Right atrium auricular region (tissue), 2 donors: ENCODE data around the gene PLEKHG1. TPM values are rescaled to one million over a fixed set of nuclear protein-coding genes. Genes with fewer than 3 reads are reported as not detected.

Experiments used
- DNase-seq: peaks from one replicate; pipeline ENCODE4 v3.0.0-alpha.2; 2019; ENCODE audit warnings: low spot score
- H3K27ac ChIP-seq, 2 donors: fragments of 200-600 bp; sonication (generic); 1 replicate in 1 of 2; 2 replicates in 1 of 2; pipeline ENCODE4 v1.5.1; 2016 to 2019
- H3K27me3 ChIP-seq, 2 donors: fragments of 200-600 bp; sonication (generic); one replicate each; pipeline versions ENCODE4 v1.5.1 to v1.6.0; 2017 to 2019
- H3K36me3 ChIP-seq: fragments of 200-600 bp; sonication (generic); one replicate; pipeline ENCODE4 v1.5.1; 2016
- H3K4me1 ChIP-seq, 2 donors: fragments of 200-600 bp; sonication (generic); one replicate each; pipeline versions ENCODE4 v1.5.1 to v1.6.0; 2017 to 2019
- H3K4me3 ChIP-seq, 2 donors: fragments of 200-600 bp; sonication (generic); 1 replicate in 1 of 2; 2 replicates in 1 of 2; pipeline ENCODE4 v1.5.1; 2017 to 2019; ENCODE audit warnings: mild to moderate bottlenecking in 1 of 2, moderate library complexity in 1 of 2
- H3K9me3 ChIP-seq, 2 donors: fragments of 200-600 bp; sonication (generic); one replicate each; pipeline ENCODE4 v1.5.1; 2019
- total RNA-seq, 2 donors: library from RNA; depleted of rRNA; stranded (reverse); fragments of >200 nt; gene quantifications; one replicate each; pipeline ENCODE4 v1.1.0, GENCODE V29; 2016
- TF ChIP-seq, protein P1 (sequence below), 2 donors: fragments of 200-600 bp; sonication (generic); IDR thresholded peaks; one replicate each; pipeline ENCODE4 v1.5.1; 2019; ENCODE audit warnings: antibody characterized with exemption in 2 of 2

Gene PLEKHG1
- total RNA-seq, 2 donors from 2014 or later, result 10.6 to 16.7 TPM

DNA sequence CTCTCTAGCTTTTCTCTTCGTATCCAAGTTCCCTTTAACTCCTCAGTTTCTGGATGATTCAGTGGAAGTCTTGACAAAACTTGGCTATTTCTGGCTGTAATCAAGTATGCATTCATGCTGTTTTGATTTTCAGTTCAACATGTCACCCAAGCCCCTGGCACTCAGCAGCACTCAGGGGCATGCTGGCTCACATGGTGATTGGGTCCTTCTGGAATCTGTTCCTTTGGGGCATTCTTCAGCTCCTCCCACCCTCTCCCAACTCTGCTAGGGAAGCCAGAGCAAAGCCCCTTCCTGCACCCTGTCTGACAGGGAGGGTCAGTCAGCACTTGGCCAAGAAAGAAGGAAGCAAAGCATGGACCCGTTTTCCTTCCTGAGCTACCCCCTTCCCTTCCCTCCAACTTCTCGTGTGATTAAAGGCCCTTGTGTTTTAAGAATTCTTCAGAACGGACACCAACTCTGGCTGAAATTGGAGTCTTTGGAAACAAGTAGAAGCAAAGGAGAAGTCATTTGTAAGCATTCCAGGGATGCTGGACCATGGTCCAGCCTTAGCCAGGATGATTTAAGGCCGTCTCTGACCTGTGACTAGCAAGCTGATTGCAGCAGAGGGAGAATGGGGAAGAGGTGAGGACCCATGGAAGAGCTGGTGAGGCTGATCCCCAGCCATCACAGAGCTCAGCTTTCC, 7.1 kb downstream of the PLEKHG1 start:
- no peaks in the 10 kb centered on the region for H3K36me3 ChIP-seq
- H3K4me3 ChIP-seq, result no peak overlapping the region
- no peak overlapping the region for H3K27ac ChIP-seq
- no peak for DNase-seq
- H3K27me3 ChIP-seq, result no peaks in the 10 kb centered on the region
- TF ChIP-seq, protein P1, sequence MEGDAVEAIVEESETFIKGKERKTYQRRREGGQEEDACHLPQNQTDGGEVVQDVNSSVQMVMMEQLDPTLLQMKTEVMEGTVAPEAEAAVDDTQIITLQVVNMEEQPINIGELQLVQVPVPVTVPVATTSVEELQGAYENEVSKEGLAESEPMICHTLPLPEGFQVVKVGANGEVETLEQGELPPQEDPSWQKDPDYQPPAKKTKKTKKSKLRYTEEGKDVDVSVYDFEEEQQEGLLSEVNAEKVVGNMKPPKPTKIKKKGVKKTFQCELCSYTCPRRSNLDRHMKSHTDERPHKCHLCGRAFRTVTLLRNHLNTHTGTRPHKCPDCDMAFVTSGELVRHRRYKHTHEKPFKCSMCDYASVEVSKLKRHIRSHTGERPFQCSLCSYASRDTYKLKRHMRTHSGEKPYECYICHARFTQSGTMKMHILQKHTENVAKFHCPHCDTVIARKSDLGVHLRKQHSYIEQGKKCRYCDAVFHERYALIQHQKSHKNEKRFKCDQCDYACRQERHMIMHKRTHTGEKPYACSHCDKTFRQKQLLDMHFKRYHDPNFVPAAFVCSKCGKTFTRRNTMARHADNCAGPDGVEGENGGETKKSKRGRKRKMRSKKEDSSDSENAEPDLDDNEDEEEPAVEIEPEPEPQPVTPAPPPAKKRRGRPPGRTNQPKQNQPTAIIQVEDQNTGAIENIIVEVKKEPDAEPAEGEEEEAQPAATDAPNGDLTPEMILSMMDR (IDR thresholded peaks at IDR 0.05), result no peak
- H3K9me3 ChIP-seq, result no peaks in the 10 kb centered on the region
- peaks cover 0 to 15% of the 10 kb centered on the region in 2 donors for H3K4me1 ChIP-seq

DNA sequence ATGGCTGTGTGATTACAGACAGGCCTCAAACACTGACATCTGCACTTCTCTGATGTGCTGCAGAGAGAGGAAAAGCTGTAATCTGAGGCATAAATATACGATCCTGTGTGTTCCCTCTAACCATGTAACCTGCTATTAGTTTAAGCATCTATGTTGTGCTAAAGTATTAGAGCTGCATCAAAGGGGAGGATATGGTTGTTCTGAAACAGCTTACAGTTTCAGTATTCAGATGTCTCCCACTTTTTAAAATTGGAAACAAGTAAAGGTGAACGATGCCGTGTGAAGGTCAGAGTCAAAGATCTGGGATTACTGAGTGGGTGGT, 7.6 kb downstream of the PLEKHG1 start:
- Histone ChIP-seq H3K36me3 (no peaks in the 10 kb centered on the region), H3K9me3 (no peaks in the 10 kb centered on the region), H3K27ac (no peak overlapping the region), H3K27me3 (no peaks in the 10 kb centered on the region), H3K4me1 (peaks cover 0 to 15% of the 10 kb centered on the region in 2 donors), H3K4me3 (no peak overlapping the region)
- DNase-seq, result no peak
- TF ChIP-seq, protein P1 (IDR thresholded peaks at IDR 0.05), result no peak

DNA sequence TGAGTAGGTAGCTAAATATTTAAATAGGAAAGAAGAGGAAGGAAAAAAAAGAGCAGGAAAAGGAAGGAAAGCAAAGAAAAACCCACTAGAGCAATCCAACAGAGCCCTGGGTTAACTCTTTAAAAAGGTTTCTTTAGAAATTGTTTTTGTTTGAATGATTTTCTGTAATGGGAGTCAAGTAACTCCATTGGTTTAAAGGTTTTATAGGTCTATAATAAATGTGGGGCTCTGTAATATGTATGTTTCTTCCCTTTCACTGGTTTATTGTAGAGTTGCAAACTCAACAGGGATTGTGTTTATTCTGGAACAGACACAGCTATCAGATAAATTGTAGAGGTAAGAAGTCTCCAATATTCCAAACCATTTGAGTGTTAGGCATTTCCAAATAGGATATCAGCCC, 10.9 kb downstream of the PLEKHG1 start:
- TF ChIP-seq, protein P1 (IDR thresholded peaks at IDR 0.05), result no peak
- no peak overlapping the region for H3K27ac ChIP-seq

DNA sequence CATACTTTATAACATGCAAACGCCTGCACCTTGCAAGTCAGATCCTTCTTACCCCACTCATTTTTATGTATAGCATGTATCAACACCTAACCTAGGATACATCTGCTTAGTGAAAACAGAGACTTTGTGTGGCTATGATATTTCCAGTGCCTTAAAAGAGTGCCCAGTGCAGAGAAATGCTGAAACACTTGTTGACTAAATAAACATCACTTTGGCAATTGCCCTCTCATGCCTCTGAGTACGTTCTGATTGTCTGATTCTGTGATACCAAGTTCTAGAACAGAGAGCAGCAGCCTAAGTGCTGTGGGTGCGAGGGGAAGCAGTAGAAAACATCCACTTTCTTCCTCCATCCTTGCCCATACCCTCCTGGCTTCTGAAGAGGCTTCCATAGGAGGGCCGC, 13.6 kb downstream of the PLEKHG1 start:
- TF ChIP-seq, protein P1 (IDR thresholded peaks at IDR 0.05), result no peak
- Histone ChIP-seq H3K4me1 (no peaks in the 10 kb centered on the region), H3K27me3 (no peaks in the 10 kb centered on the region), H3K4me3 (no peak overlapping the region), H3K9me3 (no peaks in the 10 kb centered on the region), H3K27ac (no peak overlapping the region), H3K36me3 (no peaks in the 10 kb centered on the region)
- DNase-seq, result no peak

More for the DNA sequence above, 10.9 kb downstream of the PLEKHG1 start:
- Histone ChIP-seq H3K4me1 (peaks cover 0 to 15% of the 10 kb centered on the region in 2 donors), H3K36me3 (no peaks in the 10 kb centered on the region), H3K4me3 (no peak overlapping the region), H3K27me3 (no peaks in the 10 kb centered on the region), H3K9me3 (no peaks in the 10 kb centered on the region)
- DNase-seq, result no peak

DNA sequence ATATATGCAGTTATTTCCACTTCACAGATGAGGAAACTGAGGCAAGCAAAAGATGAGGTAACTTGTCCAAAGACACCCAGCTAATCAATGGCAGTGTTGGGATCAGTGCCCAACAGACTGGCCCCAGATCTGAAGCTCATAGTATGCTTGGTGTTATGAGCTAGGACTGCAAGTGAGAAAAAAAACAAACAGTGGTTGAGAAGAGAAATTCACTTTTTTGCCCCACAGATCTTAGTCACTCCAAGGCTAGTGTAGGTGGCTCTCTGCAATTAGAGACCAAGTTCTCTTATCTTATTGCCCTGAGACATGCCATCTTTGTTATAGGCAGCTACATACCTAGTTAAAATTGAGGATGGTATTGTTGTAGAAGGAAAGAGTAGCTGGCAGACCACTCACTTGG, 16.3 kb downstream of the PLEKHG1 start:
- TF ChIP-seq, protein P1 (IDR thresholded peaks at IDR 0.05), result no peak
- Histone ChIP-seq H3K4me1 (peaks cover 0 to 13% of the 10 kb centered on the region in 2 donors), H3K27me3 (no peaks in the 10 kb centered on the region), H3K9me3 (no peaks in the 10 kb centered on the region), H3K27ac (no peak overlapping the region), H3K36me3 (no peaks in the 10 kb centered on the region), H3K4me3 (no peak overlapping the region)
- DNase-seq, result no peak

DNA sequence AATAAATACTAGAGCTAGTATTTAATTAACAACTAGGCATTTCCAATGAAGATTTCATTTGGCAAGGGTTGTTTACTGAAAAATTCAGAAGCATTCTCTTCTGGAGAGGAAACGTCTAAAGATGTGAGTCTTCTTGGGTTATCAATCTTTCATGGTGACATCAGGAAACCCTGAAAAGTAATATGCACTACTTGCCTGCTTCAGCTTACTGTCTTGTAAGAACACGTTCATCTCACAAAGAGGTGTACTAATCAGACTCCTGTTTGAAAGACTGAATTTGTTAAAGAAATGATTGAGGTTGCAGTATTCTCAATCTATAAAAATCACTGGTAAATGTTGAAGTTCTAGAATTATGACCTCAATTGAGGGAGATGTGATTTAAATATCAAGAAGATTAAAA, 16.9 kb downstream of the PLEKHG1 start:
- no peaks in the 10 kb centered on the region for H3K36me3 ChIP-seq
- H3K27me3 ChIP-seq, result no peaks in the 10 kb centered on the region
- no peak overlapping the region for H3K27ac ChIP-seq
- DNase-seq, result no peak
- H3K4me1 ChIP-seq, result peaks cover 0 to 18% of the 10 kb centered on the region in 2 donors
- H3K4me3 ChIP-seq, result no peak overlapping the region
- no peaks in the 10 kb centered on the region for H3K9me3 ChIP-seq
- TF ChIP-seq, protein P1 (IDR thresholded peaks at IDR 0.05), result no peak
